ENCODE measurements around the gene CASP7.

CASP7 gene

GRCh38 chr10:113712755-113713639, 33.3 kb downstream of the CASP7 start:
- DNase-seq (ENCODE audit: low spot score): no peak

- DNase-seq (ENCODE audit: low spot score): no peak
Observed at GRCh38 chr10:113713640-113713982, 33.9 kb downstream of the CASP7 start.

- DNase-seq (ENCODE audit: low spot score): no peak
Observed at GRCh38 chr10:113716109-113716910, 36.6 kb downstream of the CASP7 start.

GRCh38 chr10:113718969-113719822, 39.5 kb downstream of the CASP7 start:
- DNase-seq (ENCODE audit: low spot score): no peak

GRCh38 chr10:113720386-113720785, 40.7 kb downstream of the CASP7 start:
- DNase-seq (ENCODE audit: low spot score): no peak

- DNase-seq (ENCODE audit: low spot score): no peak
Observed at GRCh38 chr10:113732160-113732881, 52.6 kb downstream of the CASP7 start.

- DNase-seq (ENCODE audit: low spot score): no peak
Observed at GRCh38 chr10:113732966-113733365, 53.3 kb downstream of the CASP7 start.

GRCh38 chr10:113733635-113734034, 53.9 kb downstream of the CASP7 start:
- DNase-seq (ENCODE audit: low spot score): no peak

GRCh38 chr10:113735913-113736312, 56.2 kb downstream of the CASP7 start:
- DNase-seq (ENCODE audit: low spot score): no peak

GRCh38 chr10:113736576-113736975, 56.9 kb downstream of the CASP7 start:
- no peak for DNase-seq (ENCODE audit: low spot score)

- DNase-seq (ENCODE audit: low spot score): no peak
Observed at GRCh38 chr10:113739031-113739430, 59.3 kb downstream of the CASP7 start.

- no peak for DNase-seq (ENCODE audit: low spot score)
Observed at GRCh38 chr10:113739577-113739976, 59.9 kb downstream of the CASP7 start.

GRCh38 chr10:113740850-113741249, 61.1 kb downstream of the CASP7 start:
- DNase-seq (ENCODE audit: low spot score): no peak

- no peak for DNase-seq (ENCODE audit: low spot score)
Observed at GRCh38 chr10:113742466-113742865, 62.8 kb downstream of the CASP7 start.

GRCh38 chr10:113743594-113743993, 63.9 kb downstream of the CASP7 start:
- DNase-seq (ENCODE audit: low spot score): no peak

GRCh38 chr10:113745374-113745773, 65.7 kb downstream of the CASP7 start:
- no peak for DNase-seq (ENCODE audit: low spot score)

- DNase-seq (ENCODE audit: low spot score): peak; percentile 22
Observed at GRCh38 chr10:113746217-113746957, 66.7 kb downstream of the CASP7 start.

GRCh38 chr10:113751181-113751732, 71.5 kb downstream of the CASP7 start, which contains the start of gene PLEKHS1:
Gene PLEKHS1 (plus strand): TSS chr10:113751682. CDS start chr10:113755278, 3,596 bp downstream.
- no peak for DNase-seq (ENCODE audit: low spot score)

- DNase-seq (ENCODE audit: low spot score): no peak
Observed at GRCh38 chr10:113752553-113752952, 72.8 kb downstream of the CASP7 start.

GRCh38 chr10:113753020-113753692, 73.4 kb downstream of the CASP7 start:
- DNase-seq (ENCODE audit: low spot score): no peak
